Common myeloid progenitor, CD34-positive (primary cell): ENCODE results near the gene RFX8.

Experiments
- CTCF ChIA-PET: fragments of 350-600 bp; sonication (Branson Sonifier 250); formaldehyde crosslinking; loops from one replicate; lab custom pipeline; 2021; ENCODE audit warnings: antibody characterized with exemption; lab: Charles Lee
- POLR2A ChIA-PET: fragments of 350-600 bp; sonication (Branson Sonifier 250); formaldehyde crosslinking; loops from one replicate; lab custom pipeline; 2021; ENCODE audit warnings: antibody characterized with exemption; lab: Charles Lee
- DNase-seq, 3 donors: peaks; one replicate each; pipeline versions ENCODE4 v3.0.0 to v3.0.0-alpha.2; 2013
- H3K27ac ChIP-seq, 2 experiments: 1 replicate in 1 of 2; 2 replicates in 1 of 2; pipeline ENCODE4 v1.7.0; 2013; ENCODE audit warnings: inconsistent platforms in 2 of 2, low read length in 2 of 2, mild to moderate bottlenecking in 2 of 2, low read depth in 1 of 2, moderate library complexity in 1 of 2; ENCODE audit not compliant: severe bottlenecking in 2 of 2, insufficient read depth in 1 of 2, poor library complexity in 1 of 2
- H3K27me3 ChIP-seq, 5 experiments: replicated peaks in 2 of 5; 1 replicate in 3 of 5; 2 replicates in 2 of 5; pipeline versions ENCODE4 v1.6.1 to v1.7.0; 2013; ENCODE audit warnings: low read length in 4 of 5, mild to moderate bottlenecking in 2 of 5, moderate library complexity in 2 of 5, inconsistent platforms in 1 of 5; ENCODE audit not compliant: insufficient read depth in 5 of 5, control insufficient read depth in 4 of 5
- H3K36me3 ChIP-seq, 4 experiments: 1 replicate in 2 of 4; 2 replicates in 2 of 4; pipeline versions ENCODE4 v1.6.1 to v1.7.0; 2013; ENCODE audit warnings: low read length in 3 of 4, control low read depth in 1 of 4, mild to moderate bottlenecking in 1 of 4; ENCODE audit not compliant: control insufficient read depth in 4 of 4, insufficient read depth in 4 of 4
- H3K4me1 ChIP-seq, 4 experiments: 1 replicate in 3 of 4; 2 replicates in 1 of 4; pipeline versions ENCODE4 v1.6.1 to v1.7.1; 2013; ENCODE audit warnings: low read length in 3 of 4, mild to moderate bottlenecking in 3 of 4, control low read depth in 1 of 4, inconsistent platforms in 1 of 4, moderate library complexity in 1 of 4; ENCODE audit not compliant: control insufficient read depth in 4 of 4, insufficient read depth in 4 of 4; ENCODE audit errors: control extremely low read depth in 1 of 4
- H3K4me3 ChIP-seq, 7 experiments: 1 replicate in 4 of 7; 2 replicates in 3 of 7; pipeline versions ENCODE4 v1.5.1 to v1.7.0; 2013; ENCODE audit warnings: mild to moderate bottlenecking in 7 of 7, low read length in 6 of 7, moderate library complexity in 6 of 7, inconsistent platforms in 2 of 7, low read depth in 2 of 7, control low read depth in 1 of 7; ENCODE audit not compliant: insufficient read depth in 4 of 7, control insufficient read depth in 1 of 7; ENCODE audit errors: extremely low read depth in 1 of 7
- H3K9me3 ChIP-seq, 5 experiments: 1 replicate in 4 of 5; 2 replicates in 1 of 5; pipeline versions ENCODE4 v1.6.1 to v1.7.1; 2013; ENCODE audit warnings: low read length in 4 of 5, mild to moderate bottlenecking in 2 of 5, inconsistent platforms in 1 of 5, low read depth in 1 of 5, moderate library complexity in 1 of 5; ENCODE audit not compliant: control insufficient read depth in 4 of 5, insufficient read depth in 2 of 5; ENCODE audit errors: control extremely low read depth in 1 of 5
- WGBS: methylation state at CpG from one replicate; pipeline ENCODE4 v1.1.5; 2013; ENCODE audit not compliant: insufficient coverage; 5-methylcytosine and 5-hydroxymethylcytosine counted together

The RFX8 gene

DNA sequence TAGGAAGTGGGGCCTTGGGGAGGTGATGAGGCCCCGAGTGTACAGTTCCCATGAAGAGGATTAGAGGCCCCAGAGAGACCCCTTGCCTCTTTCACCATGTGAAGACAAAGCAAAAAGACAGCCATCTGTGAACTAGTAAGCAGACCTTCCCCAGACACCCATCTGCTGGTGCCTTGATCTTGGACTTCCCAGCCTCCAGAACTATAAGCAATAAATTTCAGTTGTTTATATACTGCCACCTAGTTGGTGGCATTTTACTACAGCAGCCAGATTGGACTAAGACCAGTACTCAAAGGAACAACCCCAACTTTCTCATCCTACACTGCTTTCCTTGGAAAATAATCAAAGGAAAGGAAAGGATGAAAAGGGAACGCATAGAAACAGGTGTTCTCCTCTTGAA lies 59.7 kb downstream of the RFX8 start:
- no peak for DNase-seq
- POLR2A ChIA-PET = no interaction called here
- peaks cover 0 to 4% (median 0%) of the 10 kb centered on the region in 5 experiments for H3K9me3 ChIP-seq
- WGBS = 100% methylated on average over 1 of the region's 2 CpGs
- no peaks in the 10 kb centered on the region for H3K4me1 ChIP-seq
- no peak overlapping the region for H3K4me3 ChIP-seq
- CTCF ChIA-PET = interaction anchor here (1.2 to 2.0 kb wide), 3 partner anchors 28 to 417 kb away, joined by 4 to 5 read pairs (median 4); partner anchors contain the start of gene CREG2
- no peaks in the 10 kb centered on the region for H3K36me3 ChIP-seq
- no peak overlapping the region for H3K27ac ChIP-seq
- no peaks in the 10 kb centered on the region for H3K27me3 ChIP-seq

GRCh38 chr2:101412092-101412694 lies 62.7 kb downstream of the RFX8 start:
- ChIA-PET CTCF (interaction anchor here (2.0 kb wide), 1 partner anchor 25 kb away, joined by 6 read pairs; the partner anchor contains the start of gene CREG2), POLR2A (no interaction called here)
- DNase-seq = no peak
- Histone ChIP-seq H3K4me1 (peaks cover 0 to under 1% (median 0%) of the 10 kb centered on the region in 4 experiments), H3K36me3 (no peaks in the 10 kb centered on the region), H3K27ac (no peak overlapping the region), H3K4me3 (no peak overlapping the region), H3K27me3 (no peaks in the 10 kb centered on the region), H3K9me3 (peaks cover 0 to 4% (median 0%) of the 10 kb centered on the region in 5 experiments)
- WGBS = 95% methylated on average over 8 of the region's 9 CpGs

DNA sequence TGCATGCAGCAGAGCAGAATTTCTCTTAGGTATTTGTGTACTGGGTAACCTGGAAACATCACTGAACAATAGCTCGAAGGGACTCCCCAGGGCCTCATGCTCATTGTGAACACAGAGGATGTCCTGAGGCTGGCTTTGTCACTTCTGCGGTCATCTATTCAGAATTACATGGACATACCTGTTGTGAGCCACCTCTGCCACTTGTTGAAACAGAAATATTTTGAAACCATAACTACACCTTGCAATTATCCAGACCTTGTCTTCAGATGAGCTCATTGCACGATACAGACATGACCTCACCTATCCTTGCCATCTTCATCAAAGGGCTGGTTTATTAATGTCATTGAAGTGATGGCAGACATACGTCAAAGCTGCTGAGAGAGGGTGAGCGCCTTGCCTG lies 64.2 kb downstream of the RFX8 start:
- no peak for DNase-seq
- no peaks in the 10 kb centered on the region for H3K27me3 ChIP-seq
- no peak overlapping the region for H3K4me3 ChIP-seq
- H3K36me3 ChIP-seq = no peaks in the 10 kb centered on the region
- ChIA-PET CTCF (interaction anchor here (0.8 to 2.0 kb wide), 3 partner anchors 8 to 69 kb away, joined by 3 to 6 read pairs (median 5); partner anchors contain the start of gene CREG2), POLR2A (no interaction called here)
- H3K4me1 ChIP-seq = peaks cover 5 to 15% (median 6%) of the 10 kb centered on the region in 4 experiments
- WGBS = 98% methylated on average over 4 of the region's 5 CpGs
- H3K9me3 ChIP-seq = peaks cover 0 to 4% (median 0%) of the 10 kb centered on the region in 5 experiments
- no peak overlapping the region for H3K27ac ChIP-seq

- Histone ChIP-seq H3K4me3 (no peak overlapping the region), H3K27ac (no peak overlapping the region), H3K4me1 (peaks cover 6 to 21% (median 11%) of the 10 kb centered on the region in 4 experiments), H3K9me3 (peaks cover 0 to 4% (median 0%) of the 10 kb centered on the region in 5 experiments), H3K27me3 (no peaks in the 10 kb centered on the region), H3K36me3 (no peaks in the 10 kb centered on the region)
- no peak for DNase-seq
- 98% methylated on average over 5 of the region's 5 CpGs for WGBS
- ChIA-PET CTCF (interaction anchor here (0.5 to 2.8 kb wide), 3 partner anchors 11 to 161 kb away, joined by 3 to 9 read pairs (median 5); no protein-coding TSS in a partner anchor), POLR2A (no interaction called here)
Observed at GRCh38 chr2:101410114-101410513, 64.8 kb downstream of the RFX8 start.

DNA sequence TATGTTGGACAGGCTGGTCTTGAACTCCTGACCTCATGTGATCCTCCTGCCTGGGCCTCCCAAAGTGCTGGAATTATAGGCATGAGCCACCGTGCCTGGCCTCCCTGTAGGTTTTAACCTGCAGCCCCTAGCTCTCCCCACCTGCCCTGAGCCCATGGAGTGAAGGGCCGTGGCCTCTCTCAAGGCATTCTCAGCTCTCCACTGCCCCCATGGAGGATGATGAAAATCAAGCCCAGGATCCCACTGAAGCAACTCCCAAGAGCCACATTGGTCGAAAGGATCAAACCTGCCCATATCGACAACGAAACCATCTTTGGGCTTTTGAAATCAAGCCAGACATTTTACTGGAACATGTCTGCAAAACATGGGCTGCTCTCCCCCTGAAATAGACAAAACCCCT lies 65.2 kb downstream of the RFX8 start:
- ChIA-PET POLR2A (no interaction called here), CTCF (interaction anchor here (2.2 to 2.8 kb wide), 3 partner anchors 9 to 422 kb away, joined by 9 to 17 read pairs (median 9); no protein-coding TSS in a partner anchor)

GRCh38 chr2:101408925-101409324 lies 66.0 kb downstream of the RFX8 start:
- no peaks in the 10 kb centered on the region for H3K9me3 ChIP-seq
- peaks cover 7 to 31% (median 18%) of the 10 kb centered on the region in 4 experiments for H3K4me1 ChIP-seq
- no peaks in the 10 kb centered on the region for H3K27me3 ChIP-seq
- ChIA-PET CTCF (interaction anchor here (0.9 to 2.8 kb wide), 4 partner anchors 10 to 423 kb away, joined by 3 to 17 read pairs (median 9); partner anchors contain the start of gene CREG2), POLR2A (no interaction called here)
- no peak for DNase-seq
- no peaks in the 10 kb centered on the region for H3K36me3 ChIP-seq
- H3K27ac ChIP-seq = no peak overlapping the region
- WGBS = 100% methylated on average over 4 of the region's 6 CpGs
- no peak overlapping the region for H3K4me3 ChIP-seq

More for the DNA sequence above, 65.2 kb downstream of the RFX8 start:
- no peak for DNase-seq
- H3K36me3 ChIP-seq = no peaks in the 10 kb centered on the region
- 98% methylated on average over 5 of the region's 5 CpGs for WGBS
- no peaks in the 10 kb centered on the region for H3K27me3 ChIP-seq
- no peak overlapping the region for H3K4me3 ChIP-seq
- H3K27ac ChIP-seq = no peak overlapping the region
- H3K4me1 ChIP-seq = peaks cover 6 to 25% (median 15%) of the 10 kb centered on the region in 4 experiments
- peaks cover 0 to 2% (median 0%) of the 10 kb centered on the region in 5 experiments for H3K9me3 ChIP-seq

DNA sequence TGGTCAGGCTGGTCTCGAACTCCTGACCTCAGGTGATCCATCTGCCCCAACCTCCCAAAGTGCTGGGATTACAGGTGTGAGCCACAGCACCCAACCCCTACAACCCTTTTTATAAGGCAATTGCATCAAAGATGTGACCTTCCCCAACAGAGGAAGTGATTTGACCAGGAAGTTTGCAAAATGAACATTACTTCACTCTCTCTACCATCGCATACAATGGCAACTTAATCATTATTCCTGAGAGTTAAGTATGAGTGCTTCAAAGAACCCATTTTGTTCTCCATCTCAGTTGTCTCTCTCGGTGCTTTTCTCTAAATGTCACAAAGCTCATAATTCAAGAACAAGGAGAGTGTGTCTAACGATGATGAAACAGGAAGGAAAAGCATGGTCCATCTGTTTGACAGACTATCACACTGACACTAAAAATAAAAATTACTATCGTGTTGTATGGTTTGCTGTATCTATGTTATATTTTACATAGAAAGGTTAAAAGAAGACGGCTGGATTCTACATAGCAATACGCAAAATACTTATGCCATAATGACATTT lies 69.5 kb downstream of the RFX8 start:
- H3K27me3 ChIP-seq = no peaks in the 10 kb centered on the region
- DNase-seq = peak in 2 of 3 donors; percentile 69 to 78
- H3K27ac ChIP-seq = no peak overlapping the region
- 50% methylated on average over 2 of the region's 7 CpGs for WGBS
- no peak overlapping the region for H3K4me3 ChIP-seq
- CTCF ChIA-PET = interaction anchor here (1.3 to 2.1 kb wide), 3 partner anchors 13 to 155 kb away, joined by 3 to 11 read pairs (median 6); partner anchors contain the start of gene CREG2
- no peaks in the 10 kb centered on the region for H3K36me3 ChIP-seq
- H3K9me3 ChIP-seq = no peaks in the 10 kb centered on the region
- POLR2A ChIA-PET = no interaction called here
- H3K4me1 ChIP-seq = peaks cover 19 to 55% (median 42%) of the 10 kb centered on the region in 4 experiments
